Glutamatergic neuron (in vitro differentiated cells): ENCODE data around the gene SGCD. TPM values are rescaled to one million over a fixed set of nuclear protein-coding genes. Genes with fewer than 3 reads are reported as not detected.

Source experiments
- DNase-seq: peaks from one replicate; pipeline ENCODE4 v3.0.0; 2022
- H3K27ac Mint-ChIP-seq: one replicate; pipeline ENCODE4 v1.8.0; 2020; ENCODE audit warnings: mild to moderate bottlenecking, mixed read lengths, inconsistent platforms; ENCODE audit not compliant: unreplicated experiment
- H3K27me3 Mint-ChIP-seq: one replicate; pipeline ENCODE4 v1.8.0; 2020; ENCODE audit warnings: mild to moderate bottlenecking, moderate library complexity, mixed read lengths, inconsistent platforms; ENCODE audit not compliant: unreplicated experiment
- H3K36me3 Mint-ChIP-seq: one replicate; pipeline ENCODE4 v1.8.0; 2020; ENCODE audit warnings: mild to moderate bottlenecking, mixed read lengths, inconsistent platforms; ENCODE audit not compliant: unreplicated experiment
- H3K4me1 Mint-ChIP-seq: one replicate; pipeline ENCODE4 v1.8.0; 2020; ENCODE audit warnings: mild to moderate bottlenecking, low read depth, mixed read lengths, inconsistent platforms; ENCODE audit not compliant: unreplicated experiment
- H3K4me3 Mint-ChIP-seq: one replicate; pipeline ENCODE4 v1.8.0; 2020; ENCODE audit warnings: mild to moderate bottlenecking, mixed read lengths, inconsistent platforms; ENCODE audit not compliant: unreplicated experiment
- H3K9me3 Mint-ChIP-seq: one replicate; pipeline ENCODE4 v1.8.0; 2020; ENCODE audit warnings: mild to moderate bottlenecking, moderate library complexity, mixed read lengths, inconsistent platforms; ENCODE audit not compliant: unreplicated experiment
- CTCF ChIP-seq: fragments of 200-600 bp; sonication (generic); IDR thresholded peaks from one replicate; pipeline ENCODE4 v1.5.0; 2021; ENCODE audit not compliant: partially characterized antibody, unreplicated experiment
- total RNA-seq: library from RNA; stranded (reverse); fragmentation: NEBNext Ultra II Directional; extraction: Animal tissue kit (Norgen Biotek cat#: 25700); gene quantifications from one replicate; pipeline ENCODE4 v1.2.1, GENCODE V29; 2021; ENCODE audit not compliant: unreplicated experiment

SGCD gene
- total RNA-seq, 1 donor from 2014 or later = 0.20 TPM

- Mint-ChIP-seq H3K9me3 (peaks cover 6% of the 10 kb centered on the region), H3K27ac (no peak overlapping the region), H3K27me3 (peaks cover 4% of the 10 kb centered on the region), H3K36me3 (no peaks in the 10 kb centered on the region), H3K4me3 (no peak overlapping the region), H3K4me1 (peaks cover 22% of the 10 kb centered on the region)
- no peak for TF ChIP-seq CTCF
- no peak for DNase-seq
These were observed 142.7 kb downstream of the SGCD start for GRCh38 chr5:156469636-156470035.

GRCh38 chr5:156471893-156472292, 144.9 kb downstream of the SGCD start:
- Mint-ChIP-seq H3K27me3 (peaks cover 4% of the 10 kb centered on the region), H3K36me3 (no peaks in the 10 kb centered on the region), H3K4me3 (no peak overlapping the region), H3K4me1 (peaks cover 43% of the 10 kb centered on the region), H3K9me3 (peaks cover 6% of the 10 kb centered on the region), H3K27ac (no peak overlapping the region)
- TF ChIP-seq CTCF = no peak
- no peak for DNase-seq

- H3K4me3 Mint-ChIP-seq = no peak overlapping the region
- peak overlapping the region; percentile 96 for H3K27ac Mint-ChIP-seq
- DNase-seq = no peak
- no peak for TF ChIP-seq CTCF
- peaks cover 4% of the 10 kb centered on the region for H3K27me3 Mint-ChIP-seq
- no peaks in the 10 kb centered on the region for H3K36me3 Mint-ChIP-seq
- H3K9me3 Mint-ChIP-seq = peaks cover 6% of the 10 kb centered on the region
- peaks cover 45% of the 10 kb centered on the region for H3K4me1 Mint-ChIP-seq
These were observed 146.4 kb downstream of the SGCD start for GRCh38 chr5:156473269-156473908.

- DNase-seq = peak; percentile 55
- Mint-ChIP-seq H3K36me3 (no peaks in the 10 kb centered on the region), H3K27me3 (peaks cover 4% of the 10 kb centered on the region), H3K27ac (peak overlapping the region; percentile 96), H3K4me3 (peak overlapping the region; percentile 54), H3K9me3 (peaks cover 5% of the 10 kb centered on the region), H3K4me1 (peaks cover 45% of the 10 kb centered on the region)
- TF ChIP-seq CTCF = no peak
These were observed 147.3 kb downstream of the SGCD start for GRCh38 chr5:156474251-156474650.
